GM23338 (cell line): ENCODE data around the gene KRTAP10-1. TPM values are rescaled to one million over a fixed set of nuclear protein-coding genes. Genes with fewer than 3 reads are reported as not detected.

ENCODE experiments used
- ATAC-seq: fragments of 200-7000 bp; cut with Tn5 transposase; 3 replicates; pipeline ENCODE4 v1.9.1; 2020
- DNase-seq: peaks from one replicate; pipeline ENCODE4 v3.0.0-alpha.2; 2015; ENCODE audit warnings: low spot score
- H2AFZ ChIP-seq: fragments of 200-600 bp; sonication (generic); 2 replicates; pipeline ENCODE4 v1.8.0; 2016; ENCODE audit warnings: antibody characterized with exemption, mild to moderate bottlenecking, moderate library complexity
- H3F3A ChIP-seq: fragments of 200-600 bp; sonication (generic); replicated peaks from 2 replicates; pipeline ENCODE4 v1.8.0; 2017; ENCODE audit warnings: antibody characterized with exemption, mixed run types, low read depth
- H3K27ac ChIP-seq: fragments of 200-600 bp; sonication (generic); 2 replicates; pipeline ENCODE4 v1.6.1; 2016; ENCODE audit warnings: low read depth
- H3K27me3 ChIP-seq: fragments of 200-600 bp; sonication (generic); 2 replicates; pipeline ENCODE4 v1.8.0; 2016; ENCODE audit warnings: mild to moderate bottlenecking, mixed run types, moderate library complexity; ENCODE audit not compliant: insufficient read depth
- H3K36me3 ChIP-seq: fragments of 200-600 bp; sonication (generic); 2 replicates; pipeline ENCODE4 v1.8.0; 2016; ENCODE audit warnings: mild to moderate bottlenecking; ENCODE audit not compliant: insufficient read depth
- H3K4me1 ChIP-seq: fragments of 200-600 bp; sonication (generic); 2 replicates; pipeline ENCODE4 v1.8.0; 2016; ENCODE audit warnings: mild to moderate bottlenecking, moderate library complexity; ENCODE audit not compliant: insufficient read depth
- H3K4me2 ChIP-seq: fragments of 200-600 bp; sonication (generic); 2 replicates; pipeline ENCODE4 v1.7.1; 2017; ENCODE audit warnings: mixed run types
- H3K4me3 ChIP-seq: fragments of 200-600 bp; sonication (generic); 2 replicates; pipeline ENCODE4 v1.6.1; 2016; ENCODE audit warnings: mixed run types
- H3K79me2 ChIP-seq: fragments of 200-600 bp; sonication (generic); replicated peaks from 2 replicates; pipeline ENCODE4 v1.8.0; 2017; ENCODE audit warnings: mild to moderate bottlenecking; ENCODE audit not compliant: insufficient read depth
- H3K9me2 ChIP-seq: fragments of 200-600 bp; sonication (generic); 2 replicates; pipeline ENCODE4 v1.8.0; 2017; ENCODE audit not compliant: insufficient read depth
- H4K20me1 ChIP-seq: fragments of 200-600 bp; sonication (generic); replicated peaks from 2 replicates; pipeline ENCODE4 v1.8.0; 2017; ENCODE audit warnings: mild to moderate bottlenecking; ENCODE audit not compliant: insufficient read depth
- H3K27ac Mint-ChIP-seq: 2 replicates; pipeline ENCODE4 v1.8.0; 2020; ENCODE audit warnings: inconsistent platforms, mild to moderate bottlenecking, moderate library complexity, mixed read lengths
- H3K27me3 Mint-ChIP-seq: 3 replicates; pipeline ENCODE4 v1.8.0; 2022; ENCODE audit warnings: low read depth, mild to moderate bottlenecking, moderate library complexity, mixed read lengths, inconsistent platforms; ENCODE audit not compliant: insufficient read depth, poor library complexity
- H3K36me3 Mint-ChIP-seq: 3 replicates; pipeline ENCODE4 v1.8.0; 2021; ENCODE audit warnings: low read depth, mild to moderate bottlenecking, inconsistent platforms, moderate library complexity, mixed read lengths
- H3K4me1 Mint-ChIP-seq: 3 replicates; pipeline ENCODE4 v1.8.0; 2020; ENCODE audit warnings: mild to moderate bottlenecking, inconsistent platforms, mixed read lengths
- H3K4me3 Mint-ChIP-seq: 3 replicates; pipeline ENCODE4 v1.8.0; 2021; ENCODE audit warnings: moderate library complexity, mild to moderate bottlenecking, inconsistent platforms, mixed read lengths
- H3K9me3 Mint-ChIP-seq: 3 replicates; pipeline ENCODE4 v1.8.0; 2020; ENCODE audit warnings: moderate library complexity, mild to moderate bottlenecking, inconsistent platforms, mixed read lengths
- CREB1 ChIP-seq: fragments of 250-450 bp; sonication (Bioruptor Pico); IDR thresholded peaks from 2 replicates; pipeline ENCODE4 v1.5.0; 2020; ENCODE audit warnings: low read depth, mild to moderate bottlenecking, moderate library complexity
- CTCF ChIP-seq, 2 experiments: fragments of 200-600 bp in 1 of 2; sonication (generic) in 1 of 2; conservative IDR thresholded peaks; 2 replicates each; pipeline versions ENCODE4 v1.5.1 to v1.6.1; 2016 to 2017; ENCODE audit warnings: antibody characterized with exemption in 2 of 2, low read depth in 2 of 2, mild to moderate bottlenecking in 2 of 2, moderate library complexity in 1 of 2
- EZH2 ChIP-seq: fragments of 200-600 bp; sonication (generic); IDR thresholded peaks from one replicate; pipeline ENCODE4 v1.8.0; 2017; ENCODE audit warnings: antibody characterized with exemption, mild to moderate bottlenecking, low read depth; ENCODE audit not compliant: unreplicated experiment
- EZH2phosphoT487 ChIP-seq: fragments of 200-600 bp; sonication (generic); IDR thresholded peaks from one replicate; pipeline ENCODE4 v1.8.1; 2018; ENCODE audit warnings: antibody characterized with exemption; ENCODE audit not compliant: unreplicated experiment
- JUNB ChIP-seq: IDR thresholded peaks from one replicate; pipeline ENCODE4 v1.6.1; 2016; ENCODE audit warnings: antibody characterized with exemption; ENCODE audit not compliant: unreplicated experiment
- NANOG ChIP-seq: IDR thresholded peaks from 2 replicates; pipeline ENCODE4 v1.6.1; 2016; ENCODE audit warnings: antibody characterized with exemption, borderline replicate concordance
- POLR2AphosphoS5 ChIP-seq: IDR thresholded peaks from 2 replicates; pipeline ENCODE4 v1.6.1; 2016; ENCODE audit warnings: antibody characterized with exemption, low read depth
- REST ChIP-seq: IDR thresholded peaks from one replicate; pipeline ENCODE4 v1.6.1; 2018; ENCODE audit warnings: antibody characterized with exemption; ENCODE audit not compliant: unreplicated experiment
- STAT1 ChIP-seq: IDR thresholded peaks from one replicate; pipeline ENCODE4 v1.6.1; 2016; ENCODE audit warnings: antibody characterized with exemption; ENCODE audit not compliant: unreplicated experiment
- ZNF114 ChIP-seq: fragments of 250-450 bp; sonication (Bioruptor Pico); IDR thresholded peaks from 2 replicates; pipeline ENCODE4 v1.5.0; 2020; ENCODE audit warnings: mild to moderate bottlenecking, moderate library complexity
- ZNF331 ChIP-seq: fragments of 250-450 bp; sonication (Bioruptor Pico); IDR thresholded peaks from 2 replicates; pipeline ENCODE4 v1.5.0; 2020; ENCODE audit warnings: low read depth, mild to moderate bottlenecking, moderate library complexity
- ZNF462 ChIP-seq: fragments of 250-450 bp; sonication (Bioruptor Pico); IDR thresholded peaks from 2 replicates; pipeline ENCODE4 v1.5.0; 2020; ENCODE audit warnings: mild to moderate bottlenecking, moderate library complexity
- polyA plus RNA-seq: library from polyadenylated mRNA; unstranded; fragments of >200 nt; fragmentation: Nextera tagmentation; extraction: Ambion mirVana; gene quantifications from 2 replicates; pipeline ENCODE4 v1.2.1, GENCODE V29; 2016
- total RNA-seq: library from RNA; depleted of rRNA; stranded (reverse); fragments of >200 nt; shearing (Covaris generic); gene quantifications from 2 replicates; pipeline ENCODE4 v1.2.3, GENCODE V29; 2014
- TF ChIP-seq, protein P1 (sequence below): IDR thresholded peaks from 2 replicates; pipeline ENCODE4 v1.6.1; 2016; ENCODE audit warnings: antibody characterized with exemption

Gene KRTAP10-1
- total and polyA plus RNA-seq, 2 experiments from 2014 or later: not detected

DNA sequence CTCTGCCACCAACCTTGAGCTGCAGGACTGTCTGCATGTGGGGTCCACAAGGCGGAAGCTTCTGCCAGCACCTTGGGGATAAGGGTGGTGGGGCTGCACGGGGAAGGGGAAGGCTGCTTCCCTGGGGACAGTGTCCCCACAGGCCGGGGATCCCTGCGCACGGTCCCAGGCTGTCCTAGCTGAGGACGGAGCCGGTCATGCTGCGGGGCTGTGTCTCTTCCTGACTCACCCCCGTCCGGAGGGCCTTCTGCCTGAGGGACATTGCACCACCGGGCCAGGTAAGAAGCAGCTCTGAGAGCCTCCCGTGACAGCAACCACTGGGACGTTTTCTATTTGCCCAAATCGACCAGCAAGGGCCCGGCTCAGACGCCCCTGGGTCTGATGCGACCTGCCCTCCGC lies 29.9 kb downstream of the KRTAP10-1 start:
- Mint-ChIP-seq H3K27me3 (peaks cover 14% of the 10 kb centered on the region), H3K9me3 (no peaks in the 10 kb centered on the region; the same call in 2 of the 3 replicates), H3K4me3 (no peak overlapping the region), H3K27ac (no peak overlapping the region), H3K4me1 (no peaks in the 10 kb centered on the region; the same call in 2 of the 3 replicates), H3K36me3 (no peaks in the 10 kb centered on the region)
- H4K20me1 ChIP-seq: no peaks in the 10 kb centered on the region
- H3K27me3 ChIP-seq: no peaks in the 10 kb centered on the region
- peak overlapping the region; percentile 70; the same call in 1 of the 2 replicates for H3K4me2 ChIP-seq
- no peaks in the 10 kb centered on the region for H3K79me2 ChIP-seq
- H3K36me3 ChIP-seq: no peaks in the 10 kb centered on the region
- DNase-seq: no peak
- no peak overlapping the region for H2AFZ ChIP-seq
- no peak overlapping the region for H3K27ac ChIP-seq
- peak; percentile 17 for ATAC-seq
- H3K4me1 ChIP-seq: no peaks in the 10 kb centered on the region
- no peaks in the 10 kb centered on the region for H3F3A ChIP-seq
- TF ChIP-seq JUNB: no peak
- no peak for TF ChIP-seq EZH2phosphoT487
- TF ChIP-seq, protein P1, sequence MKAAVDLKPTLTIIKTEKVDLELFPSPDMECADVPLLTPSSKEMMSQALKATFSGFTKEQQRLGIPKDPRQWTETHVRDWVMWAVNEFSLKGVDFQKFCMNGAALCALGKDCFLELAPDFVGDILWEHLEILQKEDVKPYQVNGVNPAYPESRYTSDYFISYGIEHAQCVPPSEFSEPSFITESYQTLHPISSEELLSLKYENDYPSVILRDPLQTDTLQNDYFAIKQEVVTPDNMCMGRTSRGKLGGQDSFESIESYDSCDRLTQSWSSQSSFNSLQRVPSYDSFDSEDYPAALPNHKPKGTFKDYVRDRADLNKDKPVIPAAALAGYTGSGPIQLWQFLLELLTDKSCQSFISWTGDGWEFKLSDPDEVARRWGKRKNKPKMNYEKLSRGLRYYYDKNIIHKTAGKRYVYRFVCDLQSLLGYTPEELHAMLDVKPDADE: no peak
- no peak for TF ChIP-seq CTCF (conservative IDR thresholded peaks at IDR 0.05; ENCODE audit: low read depth in 2 of 2)
- no peak for TF ChIP-seq EZH2
- no peak for TF ChIP-seq STAT1
- TF ChIP-seq ZNF114: no peak
- TF ChIP-seq CREB1 (CRISPR knock-in tag): no peak
- no peak for TF ChIP-seq REST
- TF ChIP-seq POLR2AphosphoS5: no peak
- TF ChIP-seq ZNF462: no peak
- TF ChIP-seq ZNF331 (CRISPR knock-in tag): no peak
- TF ChIP-seq NANOG: no peak
- H3K9me2 ChIP-seq: no peaks in the 10 kb centered on the region
- no peak overlapping the region; the same call in 1 of the 2 replicates for H3K4me3 ChIP-seq
